SK-N-MC (cell line): ENCODE results near the gene TBC1D21.

Experiments
- EZH2 ChIP-seq: fragments of 200-600 bp; sonication (generic); IDR thresholded peaks from one replicate; pipeline ENCODE4 v1.6.1; 2017; ENCODE audit warnings: antibody characterized with exemption
- POLR2AphosphoS5 ChIP-seq: IDR thresholded peaks from 2 replicates; pipeline ENCODE4 v1.6.1; 2012; ENCODE audit warnings: mild to moderate bottlenecking, low read depth, low read length, borderline replicate concordance

GRCh38 chr15:73918784-73919183 lies 45.4 kb downstream of the TBC1D21 start:
- no peak for TF ChIP-seq POLR2AphosphoS5
- no peak for TF ChIP-seq EZH2
